Amygdala (tissue), 56 donors: Measurements from ENCODE around the gene LCA5L.

ENCODE experiments used
- DNase-seq, 56 donors: peaks; one replicate each; lab custom pipeline; 2025; lab: John Stamatoyannopoulos, UW

Gene LCA5L

GRCh38 chr21:39445321-39446269 lies at the start of gene LCA5L:
TSS of gene LCA5L (minus strand) at chr21:39445778. CDS start at chr21:39428493, 17,285 bp downstream.
- peak; percentile 5 to 92 (median 77) for DNase-seq

GRCh38 chr21:39489380-39489924 lies 43.9 kb upstream of the LCA5L start:
- no peak for DNase-seq

DNA sequence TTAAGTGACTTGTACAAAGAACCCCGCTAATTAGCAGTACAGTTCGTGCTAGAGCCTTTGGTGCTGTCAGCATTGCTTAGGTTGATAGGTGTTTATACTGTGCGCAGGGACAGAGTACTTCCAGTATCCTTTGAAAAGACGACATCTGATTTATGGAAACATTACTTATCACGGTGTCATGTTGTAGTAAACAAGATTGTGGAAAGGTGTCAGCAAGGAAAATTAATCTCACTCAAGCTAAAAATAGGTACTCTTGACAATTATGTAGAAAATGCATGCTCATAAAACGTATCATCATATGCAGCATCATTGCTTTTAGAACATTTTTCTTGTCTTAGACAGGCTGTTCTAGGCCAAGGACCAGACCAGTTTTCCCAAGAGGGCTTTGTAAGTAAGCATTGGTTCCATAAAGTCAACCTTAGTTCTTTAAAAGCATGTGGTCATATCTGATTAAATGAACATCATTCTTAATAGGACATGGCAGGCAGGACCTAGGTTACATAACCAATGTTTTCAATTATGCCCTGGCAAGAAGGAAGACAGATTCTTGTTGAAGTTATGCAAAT lies 39.2 kb upstream of the LCA5L start:
- DNase-seq = no peak

GRCh38 chr21:39483917-39484316 lies 38.3 kb upstream of the LCA5L start:
- DNase-seq = no peak

GRCh38 chr21:39481886-39482285 lies 36.3 kb upstream of the LCA5L start:
- no peak for DNase-seq

DNA sequence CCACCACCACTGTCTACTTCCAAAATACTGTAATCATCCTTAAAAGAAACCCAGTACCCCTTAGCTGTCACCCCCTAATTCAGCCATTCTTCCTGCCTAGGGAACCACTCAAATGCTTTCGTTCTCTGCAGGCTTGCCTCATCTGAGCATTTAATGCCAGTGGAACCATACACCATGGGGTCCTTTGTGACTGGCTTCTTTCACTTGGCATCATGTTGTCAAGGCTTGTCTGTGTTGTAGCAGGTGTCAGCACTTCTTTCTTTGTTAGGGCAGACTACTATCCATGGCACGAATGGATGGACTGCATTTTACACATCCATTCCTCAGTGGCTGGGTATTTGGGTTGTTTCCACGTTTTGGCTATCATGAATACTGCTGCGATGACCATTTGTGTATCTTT lies 34.7 kb upstream of the LCA5L start:
- DNase-seq = no peak

DNA sequence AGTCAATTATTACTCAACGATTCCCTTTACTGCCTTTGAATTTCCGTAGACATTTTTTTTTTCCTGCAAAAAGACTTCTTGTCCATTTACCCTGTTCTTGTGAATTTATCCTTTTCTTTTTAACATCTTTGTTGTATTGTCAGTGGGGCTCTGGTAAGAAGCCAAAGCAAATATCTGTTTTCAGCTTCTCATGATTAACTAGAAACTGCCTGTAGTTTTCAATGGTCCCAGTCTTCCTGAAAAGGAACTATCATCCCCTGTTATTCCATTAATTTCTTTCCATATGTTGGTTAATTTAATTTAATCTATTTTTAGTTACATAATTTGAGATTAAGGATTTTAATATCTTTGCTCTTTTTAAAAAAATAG lies 34.2 kb upstream of the LCA5L start:
- no peak for DNase-seq

DNA sequence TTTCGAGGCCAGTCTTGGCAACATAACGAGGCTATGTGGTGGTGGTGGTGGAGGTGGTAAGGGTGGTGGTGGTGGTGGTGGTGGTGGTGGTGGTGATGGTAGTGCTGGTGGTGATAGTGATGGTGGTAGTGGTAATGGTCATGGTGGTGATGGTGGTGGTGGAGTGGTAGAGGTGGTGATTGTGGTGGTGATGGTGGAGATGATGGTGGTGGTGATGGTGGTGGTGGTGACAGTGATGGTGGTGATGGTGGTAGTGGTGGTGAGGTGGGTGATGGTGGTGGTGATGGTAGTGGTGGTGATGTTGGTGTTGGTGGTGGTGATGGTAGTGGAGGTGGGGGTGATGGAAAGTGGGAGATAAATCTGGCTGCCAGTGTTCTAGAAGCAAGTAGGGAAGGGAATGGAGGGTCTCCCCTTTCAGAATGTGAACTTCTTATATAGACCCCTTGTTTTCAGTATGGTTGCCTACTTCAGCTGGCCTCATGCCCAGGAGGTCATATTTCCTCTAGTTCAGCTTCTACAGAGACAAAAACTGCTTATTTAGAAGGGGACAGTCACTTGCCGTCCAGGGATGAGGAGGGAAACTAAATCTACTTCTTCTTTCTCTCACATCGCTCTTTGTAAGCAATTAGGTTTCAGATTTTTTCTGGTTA lies 33.7 kb upstream of the LCA5L start:
- DNase-seq = peak in 1 of 56 donors; percentile 23

GRCh38 chr21:39474611-39475010 lies 29.0 kb upstream of the LCA5L start:
- DNase-seq = no peak

DNA sequence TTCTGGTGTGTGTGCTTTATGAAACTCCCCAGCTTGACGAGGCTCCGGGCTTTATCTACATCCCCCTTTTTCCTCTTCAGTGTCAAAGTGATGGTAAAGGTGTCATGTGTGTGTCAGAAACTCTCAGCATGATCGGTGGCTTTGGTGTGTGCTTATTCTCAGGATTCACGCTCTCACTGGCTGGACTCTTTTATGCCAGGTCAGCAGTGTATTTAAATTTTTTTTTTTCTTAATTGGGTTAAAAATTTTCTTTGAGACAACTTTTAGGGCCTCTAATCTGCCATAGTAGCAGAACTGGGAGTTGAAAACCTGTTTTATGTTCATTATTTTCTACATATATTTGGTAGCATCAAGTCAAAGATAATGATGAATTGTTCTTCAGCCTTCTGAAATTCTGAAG lies 27.2 kb upstream of the LCA5L start:
- no peak for DNase-seq

- DNase-seq = no peak
Measured at GRCh38 chr21:39471598-39471997, 26.0 kb upstream of the LCA5L start.

DNA sequence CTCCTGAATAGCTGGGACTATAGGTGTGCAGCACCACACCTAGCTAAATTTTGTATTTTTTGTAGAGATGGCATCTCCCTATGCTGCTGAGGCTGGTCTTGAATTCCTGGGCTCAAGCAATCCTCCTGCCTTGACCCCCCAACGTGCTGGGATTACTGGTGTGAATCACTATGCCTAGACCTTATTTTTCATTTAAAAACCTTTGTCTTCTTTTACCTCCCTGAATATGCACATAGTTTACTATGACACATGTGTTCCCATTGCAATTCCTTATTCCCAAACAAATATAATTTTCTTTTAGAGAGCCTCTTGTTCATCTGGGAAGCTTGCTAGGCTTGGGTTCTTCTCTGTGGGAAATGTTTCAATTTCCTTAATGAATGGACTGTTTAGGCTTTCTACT lies 23.0 kb upstream of the LCA5L start:
- no peak for DNase-seq

DNA sequence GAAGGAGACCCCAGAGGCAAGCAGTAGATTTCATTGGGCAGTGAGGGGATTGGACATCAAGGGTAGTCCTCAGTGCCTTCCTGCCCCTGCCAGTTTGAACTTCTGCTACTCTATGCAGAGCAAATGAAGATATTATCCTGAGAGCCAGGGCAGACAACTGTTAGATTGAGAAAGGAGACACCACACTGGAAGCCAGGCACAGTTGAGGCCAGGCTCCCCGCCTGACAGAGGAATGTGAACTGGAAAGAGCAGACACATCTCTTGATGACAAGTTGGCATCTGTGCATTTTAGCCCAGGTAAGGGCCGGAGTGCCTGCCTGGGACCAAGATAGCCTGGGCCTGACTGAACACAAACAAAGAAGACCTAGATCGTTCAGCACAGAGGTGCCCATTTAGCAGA lies 22.2 kb upstream of the LCA5L start:
- no peak for DNase-seq

DNA sequence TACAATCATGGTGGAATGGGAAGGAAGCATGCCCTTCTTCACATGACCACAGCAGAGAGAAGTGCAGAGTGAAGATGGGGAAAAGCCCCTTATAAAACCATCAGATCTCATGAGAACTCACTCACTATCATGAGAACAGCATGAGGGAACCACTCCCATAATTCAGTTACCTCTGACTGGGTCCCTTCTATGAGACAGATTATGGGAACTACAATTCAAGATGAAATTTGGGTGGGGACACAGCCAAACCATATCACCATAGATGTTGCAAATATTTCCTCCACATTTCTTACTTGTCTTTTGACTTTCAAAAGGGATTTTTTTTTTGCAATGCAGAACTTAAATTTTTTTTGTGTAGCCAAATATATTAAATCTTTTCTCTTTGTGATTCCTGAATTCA lies 21.0 kb upstream of the LCA5L start:
- DNase-seq = no peak

GRCh38 chr21:39463308-39463707 lies 17.7 kb upstream of the LCA5L start:
- DNase-seq = no peak

DNA sequence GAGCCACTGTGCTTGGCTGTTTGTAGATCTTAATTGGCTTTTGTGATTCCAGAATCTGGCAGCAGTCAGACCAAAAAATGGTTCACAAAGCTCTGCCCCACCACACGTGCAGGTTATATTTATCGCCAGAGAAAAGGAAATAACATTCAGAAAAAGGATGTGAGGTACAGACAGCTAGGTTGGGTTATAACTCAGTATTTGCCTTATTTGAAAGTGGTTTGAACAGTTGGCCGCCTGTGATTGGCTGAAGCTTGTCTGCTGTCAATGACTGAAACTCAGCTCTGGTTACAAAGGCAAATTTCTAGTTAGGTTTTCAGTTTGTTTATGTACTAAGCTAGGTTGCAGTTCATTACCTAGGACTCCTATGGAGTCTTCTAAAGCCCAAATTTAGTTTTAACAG lies 15.8 kb upstream of the LCA5L start:
- no peak for DNase-seq

DNA sequence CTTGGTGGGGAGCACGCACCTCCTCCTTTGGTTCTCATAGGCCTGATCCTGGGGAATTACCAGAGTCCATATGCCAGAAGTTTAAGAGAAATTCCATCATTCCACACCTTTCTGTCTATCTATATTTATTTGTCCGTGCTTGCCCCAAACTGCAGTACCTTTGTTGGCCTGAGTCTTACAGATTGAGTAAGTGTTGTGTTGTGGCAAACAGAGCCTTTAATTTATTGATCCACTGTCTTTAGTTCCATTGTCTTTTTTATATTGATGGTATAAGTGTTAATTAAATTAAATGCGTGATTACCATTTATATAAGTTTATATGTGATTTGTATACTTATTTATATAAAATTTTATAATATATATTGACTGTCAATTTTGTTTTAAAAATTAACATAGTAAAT lies 11.1 kb upstream of the LCA5L start:
- no peak for DNase-seq

GRCh38 chr21:39454949-39455668 lies 9.5 kb upstream of the LCA5L start:
- peak in 2 of 56 donors; percentile 27 to 28 for DNase-seq

GRCh38 chr21:39453571-39454179 lies 8.1 kb upstream of the LCA5L start:
- no peak for DNase-seq

DNA sequence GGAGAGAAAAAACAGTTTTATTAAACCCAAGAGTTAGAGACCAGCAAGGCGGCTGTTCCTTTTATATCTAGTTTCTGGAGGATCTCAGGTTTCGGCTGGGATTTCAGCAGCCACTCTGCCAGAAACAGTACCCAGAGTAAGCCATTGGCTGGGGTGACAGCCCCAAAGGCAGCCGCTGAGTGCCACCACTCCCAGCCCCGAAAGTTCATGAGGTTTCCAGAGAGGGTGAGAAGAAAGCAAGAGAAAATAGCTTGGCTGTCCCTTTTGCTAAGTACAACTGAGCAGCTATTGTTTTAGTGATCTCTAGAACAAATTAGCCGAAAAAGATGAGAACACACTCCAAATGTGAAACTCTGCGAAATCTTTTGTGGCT lies 7.4 kb upstream of the LCA5L start:
- peak in 23 of 56 donors; percentile 5 to 60 (median 25) for DNase-seq
